K562 (cell line): Measurements from ENCODE around the gene ZNF692.

Source experiments
- CEBPB ChIP-seq: fragments of 450-650 bp; IDR thresholded peaks from 2 replicates; pipeline ENCODE4 v1.6.1; 2016; ENCODE audit warnings: missing genetic modification characterization, missing compliant biosample characterization
- CHD2 ChIP-seq: IDR thresholded peaks from 2 replicates; pipeline ENCODE4 v1.6.1; 2011; ENCODE audit warnings: low read depth, low read length
- CREB1 ChIP-seq, 2 experiments: sonication (generic) in 1 of 2; formaldehyde crosslinking in 1 of 2; IDR thresholded peaks; 2 replicates each; pipeline versions ENCODE4 v1.6.1 to v1.8.0; 2012 to 2022; ENCODE audit warnings: inconsistent platforms in 1 of 2, mild to moderate bottlenecking in 1 of 2, missing genetic modification reagents in 1 of 2, moderate library complexity in 1 of 2
- FOXJ3 ChIP-seq: sonication (generic); formaldehyde crosslinking; IDR thresholded peaks from 2 replicates; pipeline ENCODE4 v1.4.0; 2020; ENCODE audit warnings: mild to moderate bottlenecking, missing genetic modification reagents
- GTF2F1 ChIP-seq: IDR thresholded peaks from 2 replicates; pipeline ENCODE4 v1.6.1; 2011; ENCODE audit warnings: low read depth, low read length, improper control_type of control experiment
- KDM5B ChIP-seq: fragments of 200-600 bp; sonication (generic); IDR thresholded peaks from 2 replicates; pipeline ENCODE4 v1.6.1; 2012; ENCODE audit warnings: low read depth, mild to moderate bottlenecking, moderate library complexity, low read length, control low read depth, inconsistent platforms; ENCODE audit not compliant: insufficient replicate concordance
- MXI1 ChIP-seq: IDR thresholded peaks from 2 replicates; pipeline ENCODE4 v1.6.1; 2011; ENCODE audit warnings: low read depth, mild to moderate bottlenecking, improper control_type of control experiment, low read length
- NR2C1 ChIP-seq, 2 experiments: fragments of 450-650 bp; IDR thresholded peaks; 2 replicates each; pipeline ENCODE4 v1.6.1; 2017; ENCODE audit warnings: mild to moderate bottlenecking in 2 of 2, antibody characterized with exemption in 1 of 2, inconsistent platforms in 1 of 2, missing compliant biosample characterization in 1 of 2, missing genetic modification characterization in 1 of 2
- PCBP2 ChIP-seq: fragments of 200-400 bp; formaldehyde crosslinking; IDR thresholded peaks from 2 replicates; pipeline ENCODE4 v1.6.1; 2018; ENCODE audit warnings: low read length, low read depth, mild to moderate bottlenecking, moderate library complexity; ENCODE audit not compliant: poor library complexity, severe bottlenecking
- TF ChIP-seq, protein P1 (sequence below), 3 experiments: IDR thresholded peaks in 2 of 3; conservative IDR thresholded peaks in 1 of 3; 2 replicates each; pipeline ENCODE4 v1.5.1; 2011 to 2012; ENCODE audit warnings: low read length in 3 of 3, mild to moderate bottlenecking in 3 of 3, control low read depth in 2 of 3, improper control_type of control experiment in 1 of 3, inconsistent platforms in 1 of 3, low read depth in 1 of 3, mixed read lengths in 1 of 3, moderate library complexity in 1 of 3; ENCODE audit not compliant: insufficient read depth in 2 of 3
- TF ChIP-seq, protein P2 (sequence below): fragments of 250-450 bp; sonication (Bioruptor Pico); IDR thresholded peaks from 2 replicates; pipeline ENCODE4 v1.5.0; 2021
- TF ChIP-seq, protein P3 (sequence below), 2 experiments: fragments of 450-650 bp; IDR thresholded peaks; 2 replicates each; pipeline ENCODE4 v1.6.1; 2016

DNA sequence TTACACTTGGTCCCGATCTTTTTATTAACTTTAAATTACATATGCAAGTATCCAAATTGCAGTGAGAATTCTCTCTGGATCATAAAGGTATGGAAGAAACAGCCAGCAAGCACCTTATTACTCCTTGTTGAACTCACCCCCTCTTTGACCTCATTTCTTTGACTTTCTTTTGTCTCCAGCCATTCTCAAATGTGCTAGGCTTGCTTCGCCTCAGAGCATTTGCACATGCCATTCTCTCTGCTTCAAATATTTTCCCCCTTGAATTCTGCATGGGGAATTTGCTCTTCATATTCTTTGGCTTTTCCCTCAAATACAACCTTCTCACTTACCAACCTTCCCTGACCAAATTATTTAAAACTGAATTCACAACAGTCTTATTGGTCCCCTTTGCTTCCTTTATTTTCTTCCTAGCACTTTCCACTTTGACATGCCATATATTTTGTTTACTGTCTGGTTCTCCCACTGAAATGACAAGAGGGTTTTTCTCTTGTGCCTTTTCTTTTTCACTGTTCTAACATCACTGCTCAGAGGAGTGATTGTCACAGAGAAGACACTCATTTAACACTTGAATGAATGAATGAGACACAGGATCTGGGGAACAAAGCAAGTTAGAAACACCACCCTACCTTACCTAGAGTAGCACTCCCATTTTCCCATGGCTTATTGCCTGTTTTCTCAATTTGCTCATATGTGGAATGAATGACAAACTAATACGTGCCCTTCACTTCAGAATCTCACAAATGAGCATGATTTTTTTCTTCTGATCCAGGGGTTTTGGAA is 45.7 kb upstream of the ZNF692 start:
- TF ChIP-seq, protein P1, sequence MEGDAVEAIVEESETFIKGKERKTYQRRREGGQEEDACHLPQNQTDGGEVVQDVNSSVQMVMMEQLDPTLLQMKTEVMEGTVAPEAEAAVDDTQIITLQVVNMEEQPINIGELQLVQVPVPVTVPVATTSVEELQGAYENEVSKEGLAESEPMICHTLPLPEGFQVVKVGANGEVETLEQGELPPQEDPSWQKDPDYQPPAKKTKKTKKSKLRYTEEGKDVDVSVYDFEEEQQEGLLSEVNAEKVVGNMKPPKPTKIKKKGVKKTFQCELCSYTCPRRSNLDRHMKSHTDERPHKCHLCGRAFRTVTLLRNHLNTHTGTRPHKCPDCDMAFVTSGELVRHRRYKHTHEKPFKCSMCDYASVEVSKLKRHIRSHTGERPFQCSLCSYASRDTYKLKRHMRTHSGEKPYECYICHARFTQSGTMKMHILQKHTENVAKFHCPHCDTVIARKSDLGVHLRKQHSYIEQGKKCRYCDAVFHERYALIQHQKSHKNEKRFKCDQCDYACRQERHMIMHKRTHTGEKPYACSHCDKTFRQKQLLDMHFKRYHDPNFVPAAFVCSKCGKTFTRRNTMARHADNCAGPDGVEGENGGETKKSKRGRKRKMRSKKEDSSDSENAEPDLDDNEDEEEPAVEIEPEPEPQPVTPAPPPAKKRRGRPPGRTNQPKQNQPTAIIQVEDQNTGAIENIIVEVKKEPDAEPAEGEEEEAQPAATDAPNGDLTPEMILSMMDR (IDR thresholded peaks at IDR 0.05 in 2 of 3, conservative IDR thresholded peaks at IDR 0.05 in 1 of 3; ENCODE audit: insufficient read depth in 2 of 3, low read depth in 1 of 3, low read length in 3 of 3): no peak
- TF ChIP-seq, protein P2, sequence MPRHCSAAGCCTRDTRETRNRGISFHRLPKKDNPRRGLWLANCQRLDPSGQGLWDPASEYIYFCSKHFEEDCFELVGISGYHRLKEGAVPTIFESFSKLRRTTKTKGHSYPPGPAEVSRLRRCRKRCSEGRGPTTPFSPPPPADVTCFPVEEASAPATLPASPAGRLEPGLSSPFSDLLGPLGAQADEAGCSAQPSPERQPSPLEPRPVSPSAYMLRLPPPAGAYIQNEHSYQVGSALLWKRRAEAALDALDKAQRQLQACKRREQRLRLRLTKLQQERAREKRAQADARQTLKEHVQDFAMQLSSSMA (CRISPR knock-in tag): no peak
- no peak for TF ChIP-seq PCBP2
- TF ChIP-seq CREB1 (IDR thresholded peaks at IDR 0.05): no peak
- no peak for TF ChIP-seq CREB1 (CRISPR knock-in tag; IDR thresholded peaks at IDR 0.05)
- no peak for TF ChIP-seq FOXJ3 (CRISPR knock-in tag)
- TF ChIP-seq KDM5B: no peak
- TF ChIP-seq CEBPB (tag): no peak
- TF ChIP-seq, protein P3, sequence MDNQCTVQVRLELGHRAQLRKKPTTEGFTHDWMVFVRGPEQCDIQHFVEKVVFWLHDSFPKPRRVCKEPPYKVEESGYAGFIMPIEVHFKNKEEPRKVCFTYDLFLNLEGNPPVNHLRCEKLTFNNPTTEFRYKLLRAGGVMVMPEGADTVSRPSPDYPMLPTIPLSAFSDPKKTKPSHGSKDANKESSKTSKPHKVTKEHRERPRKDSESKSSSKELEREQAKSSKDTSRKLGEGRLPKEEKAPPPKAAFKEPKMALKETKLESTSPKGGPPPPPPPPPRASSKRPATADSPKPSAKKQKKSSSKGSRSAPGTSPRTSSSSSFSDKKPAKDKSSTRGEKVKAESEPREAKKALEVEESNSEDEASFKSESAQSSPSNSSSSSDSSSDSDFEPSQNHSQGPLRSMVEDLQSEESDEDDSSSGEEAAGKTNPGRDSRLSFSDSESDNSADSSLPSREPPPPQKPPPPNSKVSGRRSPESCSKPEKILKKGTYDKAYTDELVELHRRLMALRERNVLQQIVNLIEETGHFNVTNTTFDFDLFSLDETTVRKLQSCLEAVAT (IDR thresholded peaks at IDR 0.05): peak in 1 of 2 experiments; percentile 25; a peak in 1 of 4 replicates
- TF ChIP-seq MXI1: no peak
- TF ChIP-seq GTF2F1: no peak
- TF ChIP-seq NR2C1 (IDR thresholded peaks at IDR 0.05): no peak
- no peak for TF ChIP-seq NR2C1 (tag; IDR thresholded peaks at IDR 0.05)
- TF ChIP-seq CHD2: no peak
